GM12878 (cell line): Measurements from ENCODE around the gene TFCP2L1. TPM values are rescaled to one million over a fixed set of nuclear protein-coding genes. Genes with fewer than 3 reads are reported as not detected.

Source experiments
- ATAC-seq: fragments of 200-7000 bp; cut with Tn5 transposase; 3 replicates; pipeline ENCODE4 v1.9.1; 2020; ENCODE audit warnings: mild to moderate bottlenecking, moderate library complexity
- BruUV-seq: library from RNA; stranded (reverse); fragments of 400-500 nt; replicated peaks from 2 replicates; lab custom pipeline; 2021; lab: Mats Ljungman, UMichigan
- CTCF ChIA-PET: fragments of 300-600 bp; sonication (Branson Sonifier 250); formaldehyde crosslinking; extraction: SDS; loops from one replicate; lab custom pipeline; 2021; ENCODE audit warnings: inconsistent platforms; lab: Yijun Ruan, JAX
- POLR2A ChIA-PET: fragments of 350-600 bp; formaldehyde crosslinking; extraction: SDS; loops from one replicate; lab custom pipeline; 2021; ENCODE audit warnings: inconsistent platforms; lab: Charles Lee
- RAD21 ChIA-PET: fragments of 300-600 bp; sonication (Branson Sonifier 250); formaldehyde crosslinking; loops from one replicate; lab custom pipeline; 2023; ENCODE audit warnings: antibody characterized with exemption; ENCODE audit not compliant: unreplicated experiment; lab: Charles Lee
- SMC1A ChIA-PET: fragments of 300-600 bp; sonication (Branson Sonifier 250); formaldehyde crosslinking; loops from one replicate; lab custom pipeline; 2023; ENCODE audit not compliant: unreplicated experiment, uncharacterized antibody; lab: Charles Lee
- DNase-seq: peaks from one replicate; pipeline ENCODE4 v3.0.0-alpha.2; 2011; ENCODE audit warnings: low read depth, low spot score
- FAIRE-seq: peaks from 3 replicates; lab custom pipeline; 2011; peaks lifted over from hg19 to GRCh38; lab: Jason Lieb, UNC
- H2AFZ ChIP-seq: 2 replicates; pipeline ENCODE4 v1.6.0; 2011; ENCODE audit warnings: low read depth, low read length, control low read depth; ENCODE audit not compliant: control insufficient read depth
- H3K27ac ChIP-seq: 2 replicates; pipeline ENCODE4 v1.5.1; 2011; ENCODE audit warnings: control low read depth; ENCODE audit not compliant: control insufficient read depth, insufficient read depth
- H3K27me3 ChIP-seq, 2 experiments: replicated peaks in 1 of 2; 2 replicates each; pipeline versions ENCODE4 v1.6.0 to v1.6.1; 2011; ENCODE audit warnings: low read length in 1 of 2; ENCODE audit not compliant: control insufficient read depth in 2 of 2, insufficient read depth in 2 of 2
- H3K36me3 ChIP-seq, 2 experiments: 2 replicates each; pipeline ENCODE4 v1.5.1; 2011; ENCODE audit warnings: low read length in 1 of 2; ENCODE audit not compliant: control insufficient read depth in 2 of 2, insufficient read depth in 2 of 2
- H3K4me1 ChIP-seq: 2 replicates; pipeline ENCODE4 v1.6.1; 2011; ENCODE audit warnings: mild to moderate bottlenecking, low read length, moderate library complexity, mixed read lengths; ENCODE audit not compliant: control insufficient read depth, insufficient read depth
- H3K4me2 ChIP-seq: 2 replicates; pipeline ENCODE4 v1.6.0; 2011; ENCODE audit warnings: control low read depth; ENCODE audit not compliant: control insufficient read depth, insufficient read depth
- H3K4me3 ChIP-seq: fragments of 200-600 bp; sonication (generic); 2 replicates; pipeline ENCODE4 v1.5.1; 2016
- H3K79me2 ChIP-seq: 2 replicates; pipeline ENCODE4 v1.6.0; 2011; ENCODE audit warnings: low read length; ENCODE audit not compliant: control insufficient read depth, insufficient read depth
- H3K9ac ChIP-seq: 2 replicates; pipeline ENCODE4 v1.8.0; 2011; ENCODE audit warnings: low read length, control low read depth, mixed read lengths; ENCODE audit not compliant: control insufficient read depth, insufficient read depth
- H3K9me3 ChIP-seq: replicated peaks from 3 replicates; pipeline ENCODE4 v1.5.1; 2011; ENCODE audit warnings: mild to moderate bottlenecking, low read length; ENCODE audit not compliant: control insufficient read depth, insufficient read depth
- H4K20me1 ChIP-seq: 2 replicates; pipeline ENCODE4 v1.6.0; 2011; ENCODE audit not compliant: control insufficient read depth, insufficient read depth
- ASH2L ChIP-seq: fragments of 300-600, 200-600 bp; sonication (generic); IDR thresholded peaks from 2 replicates; pipeline ENCODE4 v1.6.1; 2017; ENCODE audit warnings: low read depth, mild to moderate bottlenecking, borderline replicate concordance
- ATF7 ChIP-seq: fragments of 450-650 bp; IDR thresholded peaks from 2 replicates; pipeline ENCODE4 v1.6.1; 2016; ENCODE audit warnings: low read depth, mild to moderate bottlenecking
- BCL11A ChIP-seq: IDR thresholded peaks from 2 replicates; pipeline ENCODE4 v1.6.1; 2011; ENCODE audit warnings: low read depth, low read length
- CBX3 ChIP-seq: fragments of 200-600 bp; sonication (generic); IDR thresholded peaks from 2 replicates; pipeline ENCODE4 v1.6.1; 2016; ENCODE audit warnings: low read depth, borderline replicate concordance
- EED ChIP-seq: sonication (generic); IDR thresholded peaks from 2 replicates; pipeline ENCODE4 v1.6.1; 2016; ENCODE audit warnings: antibody characterized with exemption, low read depth
- HCFC1 ChIP-seq: fragments of 150-350 bp; IDR thresholded peaks from 2 replicates; pipeline ENCODE4 v1.6.1; 2014; ENCODE audit warnings: low read length
- IRF4 ChIP-seq: IDR thresholded peaks from 2 replicates; pipeline ENCODE4 v1.6.1; 2011; ENCODE audit warnings: low read depth, low read length
- JUNB ChIP-seq: IDR thresholded peaks from 2 replicates; pipeline ENCODE4 v1.6.1; 2016; ENCODE audit warnings: antibody characterized with exemption, mild to moderate bottlenecking
- MEF2A ChIP-seq: IDR thresholded peaks from 2 replicates; pipeline ENCODE4 v1.6.1; 2011; ENCODE audit warnings: low read depth, mild to moderate bottlenecking, low read length, moderate library complexity; ENCODE audit not compliant: insufficient read depth
- NFYA ChIP-seq: IDR thresholded peaks from 2 replicates; pipeline ENCODE4 v1.6.1; 2011; ENCODE audit warnings: low read depth, mild to moderate bottlenecking, low read length, improper control_type of control experiment, borderline replicate concordance
- NFYB ChIP-seq: IDR thresholded peaks from 2 replicates; pipeline ENCODE4 v1.6.1; 2011; ENCODE audit warnings: low read depth, mild to moderate bottlenecking, low read length, improper control_type of control experiment, moderate library complexity; ENCODE audit not compliant: insufficient read depth
- PAX5 ChIP-seq: IDR thresholded peaks from 2 replicates; pipeline ENCODE4 v1.6.1; 2011; ENCODE audit warnings: low read depth, low read length, borderline replicate concordance
- SMAD1 ChIP-seq: fragments of 450-650 bp; IDR thresholded peaks from 2 replicates; pipeline ENCODE4 v1.6.1; 2018; ENCODE audit warnings: mild to moderate bottlenecking, low read depth; ENCODE audit not compliant: partially characterized antibody
- SREBF2 ChIP-seq: IDR thresholded peaks from 2 replicates; pipeline ENCODE4 v1.6.1; 2012; ENCODE audit warnings: mild to moderate bottlenecking, low read length
- YBX1 ChIP-seq: fragments of 450-650 bp; IDR thresholded peaks from 2 replicates; pipeline ENCODE4 v1.6.1; 2016; ENCODE audit warnings: antibody characterized with exemption
- YY1 ChIP-seq: IDR thresholded peaks from 2 replicates; pipeline ENCODE4 v1.6.1; 2011; ENCODE audit warnings: low read depth, mild to moderate bottlenecking, low read length
- ZNF384 ChIP-seq: IDR thresholded peaks from 2 replicates; pipeline ENCODE4 v1.6.1; 2012; ENCODE audit warnings: low read depth, mild to moderate bottlenecking, low read length, improper control_type of control experiment, borderline replicate concordance
- WGBS: methylation state at CpG from one replicate; pipeline ENCODE4 v1.1.6; 2016; ENCODE audit warnings: low lambda C conversion rate; ENCODE audit not compliant: insufficient replicate concordance, insufficient coverage; ENCODE audit errors: missing lambda C conversion rate; 5-methylcytosine and 5-hydroxymethylcytosine counted together
- in situ Hi-C: fragments of 300-500 bp; cut with MboI; formaldehyde crosslinking; loops from 9 replicates; pipeline ENCODE4 v1.14.3; 2018; ENCODE audit warnings: mixed read lengths
- intact Hi-C: fragments of 100-400 bp; cut with micrococcal nuclease; formaldehyde crosslinking; loops from one replicate; pipeline ENCODE4 v1.14.2; 2022; ENCODE audit not compliant: unreplicated experiment
- polyA plus RNA-seq, 11 experiments: library from polyadenylated mRNA; depleted of rRNA in 4 of 11; unstranded in 6 of 11; stranded (reverse) in 5 of 11; fragments of >200 nt; fragmentation: Nextera tagmentation in 4 of 11; fragmentation: Illumina TruSeq in 1 of 11; extraction: Ambion mirVana in 4 of 11; extraction: Trizol in 1 of 11; gene quantifications; 1 replicate in 1 of 11; 2 replicates in 10 of 11; pipeline versions ENCODE4 v1.2.1 to v1.2.3, GENCODE V29; 2011 to 2016; ENCODE audit warnings: inconsistent platforms in 2 of 11, missing spikeins in 2 of 11, low read depth in 1 of 11
- total RNA-seq, 4 experiments: library from RNA; depleted of rRNA in 3 of 4; stranded (reverse); fragments of >200 nt in 3 of 4; fragmentation: Illumina TruSeq in 1 of 4; extraction: Trizol in 1 of 4; gene quantifications; 2 replicates each; pipeline versions ENCODE4 v1.2.1 to v1.2.3, GENCODE V29; 2013 to 2021
- TF ChIP-seq, protein P1 (sequence below): fragments of 450-650 bp; IDR thresholded peaks from 2 replicates; pipeline ENCODE4 v1.6.1; 2017; ENCODE audit warnings: mild to moderate bottlenecking, low read depth, inconsistent platforms; ENCODE audit not compliant: poor library complexity, severe bottlenecking
- TF ChIP-seq, protein P2 (sequence below): IDR thresholded peaks from 2 replicates; pipeline ENCODE4 v1.6.1; 2011; ENCODE audit warnings: borderline replicate concordance, low read depth, mild to moderate bottlenecking, moderate library complexity, low read length; ENCODE audit not compliant: insufficient read depth, poor library complexity, severe bottlenecking

The TFCP2L1 gene
- total and polyA plus RNA-seq, 10 of the 15 experiments (the other 5 are each of a cell fraction or from before 2014, with no cell fraction given): 0.02 to 0.21 (median 0.09) TPM; not detected in 1

DNA sequence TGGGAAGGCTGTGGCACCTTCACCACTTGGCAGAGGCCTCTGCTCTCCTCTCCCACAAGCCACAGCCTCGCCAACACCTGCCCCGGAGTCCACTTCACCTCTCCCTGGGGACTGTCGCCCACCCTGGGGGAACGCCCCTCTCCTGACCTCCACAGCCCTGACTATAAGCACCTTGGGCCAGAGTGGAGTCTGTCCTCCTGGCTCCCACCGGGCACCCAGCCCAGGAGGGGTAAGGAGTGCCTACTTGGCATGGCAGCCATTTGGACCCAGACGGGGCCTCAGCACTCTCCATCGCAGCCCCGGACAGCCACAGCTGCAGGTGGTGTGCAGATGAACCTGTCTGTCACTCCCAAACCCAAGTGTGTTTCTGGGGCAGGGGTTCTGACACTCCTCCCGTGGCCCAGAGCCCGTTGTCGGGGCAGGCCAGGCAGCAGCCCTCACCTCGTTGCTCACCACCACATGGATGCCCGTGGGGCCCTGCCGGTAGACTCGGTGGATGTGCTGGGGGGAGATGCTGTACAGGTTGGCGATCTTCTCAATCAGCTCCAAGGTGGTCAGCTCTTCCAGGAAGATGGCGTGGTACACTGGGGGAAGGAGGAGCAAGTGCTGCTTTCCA lies 53.5 kb downstream of the TFCP2L1 start:
- intact Hi-C loops: no loop called here
- H2AFZ ChIP-seq: no peak overlapping the region
- no peaks in the 10 kb centered on the region for H4K20me1 ChIP-seq
- ChIA-PET POLR2A (no interaction called here), RAD21 (no interaction called here), CTCF (no interaction called here), SMC1A (no interaction called here)
- in situ Hi-C loops: no loop called here
- TF ChIP-seq PAX5: no peak
- no peak for TF ChIP-seq EED
- TF ChIP-seq, protein P1, sequence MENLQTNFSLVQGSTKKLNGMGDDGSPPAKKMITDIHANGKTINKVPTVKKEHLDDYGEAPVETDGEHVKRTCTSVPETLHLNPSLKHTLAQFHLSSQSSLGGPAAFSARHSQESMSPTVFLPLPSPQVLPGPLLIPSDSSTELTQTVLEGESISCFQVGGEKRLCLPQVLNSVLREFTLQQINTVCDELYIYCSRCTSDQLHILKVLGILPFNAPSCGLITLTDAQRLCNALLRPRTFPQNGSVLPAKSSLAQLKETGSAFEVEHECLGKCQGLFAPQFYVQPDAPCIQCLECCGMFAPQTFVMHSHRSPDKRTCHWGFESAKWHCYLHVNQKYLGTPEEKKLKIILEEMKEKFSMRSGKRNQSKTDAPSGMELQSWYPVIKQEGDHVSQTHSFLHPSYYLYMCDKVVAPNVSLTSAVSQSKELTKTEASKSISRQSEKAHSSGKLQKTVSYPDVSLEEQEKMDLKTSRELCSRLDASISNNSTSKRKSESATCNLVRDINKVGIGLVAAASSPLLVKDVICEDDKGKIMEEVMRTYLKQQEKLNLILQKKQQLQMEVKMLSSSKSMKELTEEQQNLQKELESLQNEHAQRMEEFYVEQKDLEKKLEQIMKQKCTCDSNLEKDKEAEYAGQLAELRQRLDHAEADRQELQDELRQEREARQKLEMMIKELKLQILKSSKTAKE: no peak
- TF ChIP-seq CBX3: no peak
- no peak for TF ChIP-seq YBX1
- TF ChIP-seq, protein P2, sequence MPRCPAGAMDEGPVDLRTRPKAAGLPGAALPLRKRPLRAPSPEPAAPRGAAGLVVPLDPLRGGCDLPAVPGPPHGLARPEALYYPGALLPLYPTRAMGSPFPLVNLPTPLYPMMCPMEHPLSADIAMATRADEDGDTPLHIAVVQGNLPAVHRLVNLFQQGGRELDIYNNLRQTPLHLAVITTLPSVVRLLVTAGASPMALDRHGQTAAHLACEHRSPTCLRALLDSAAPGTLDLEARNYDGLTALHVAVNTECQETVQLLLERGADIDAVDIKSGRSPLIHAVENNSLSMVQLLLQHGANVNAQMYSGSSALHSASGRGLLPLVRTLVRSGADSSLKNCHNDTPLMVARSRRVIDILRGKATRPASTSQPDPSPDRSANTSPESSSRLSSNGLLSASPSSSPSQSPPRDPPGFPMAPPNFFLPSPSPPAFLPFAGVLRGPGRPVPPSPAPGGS: no peak
- no peak for TF ChIP-seq YY1
- no peak for TF ChIP-seq ZNF384
- no peak for TF ChIP-seq SMAD1
- no peak for TF ChIP-seq NFYA
- TF ChIP-seq SREBF2: no peak
- no peak for TF ChIP-seq ATF7
- TF ChIP-seq BCL11A: no peak
- no peak for TF ChIP-seq IRF4
- TF ChIP-seq NFYB: no peak
- no peak for TF ChIP-seq JUNB
- TF ChIP-seq HCFC1: no peak
- no peak for TF ChIP-seq MEF2A
- TF ChIP-seq ASH2L: no peak
- no peak for ATAC-seq
- no peaks in the 10 kb centered on the region for H3K79me2 ChIP-seq
- H3K27ac ChIP-seq: no peak overlapping the region
- H3K4me2 ChIP-seq: no peak overlapping the region
- 25% methylated on average over 17 of the region's 17 CpGs for whole genome bisulfite sequencing
- DNase-seq: no peak
- H3K36me3 ChIP-seq: no peaks in the 10 kb centered on the region
- no peaks in the 10 kb centered on the region for H3K9me3 ChIP-seq
- H3K4me1 ChIP-seq: no peaks in the 10 kb centered on the region
- no TSS peak for BruUV-seq
- no peak overlapping the region for H3K9ac ChIP-seq
- peaks cover 0 to 2% of the 10 kb centered on the region in 2 experiments; a peak in 1 of 4 replicates for H3K27me3 ChIP-seq
- no peak overlapping the region for H3K4me3 ChIP-seq
- FAIRE-seq: no peak
